Neuron (in vitro differentiated cells): ENCODE measurements around the gene JAZF1.

Experiments
- H2AFZ ChIP-seq: one replicate; pipeline ENCODE4 v1.6.1; 2013; ENCODE audit warnings: low read depth, mild to moderate bottlenecking, inconsistent platforms, low read length, moderate library complexity
- H3K27me3 ChIP-seq: one replicate; pipeline ENCODE4 v1.6.1; 2013; ENCODE audit warnings: low read length; ENCODE audit not compliant: insufficient read depth
- H3K36me3 ChIP-seq: one replicate; pipeline ENCODE4 v1.6.1; 2013; ENCODE audit warnings: low read length; ENCODE audit not compliant: insufficient read depth
- H3K4me1 ChIP-seq: one replicate; pipeline ENCODE4 v1.6.1; 2013; ENCODE audit warnings: low read length; ENCODE audit not compliant: insufficient read depth
- H3K4me3 ChIP-seq: 2 replicates; pipeline ENCODE4 v1.5.1; 2013; ENCODE audit warnings: mild to moderate bottlenecking, low read length, moderate library complexity
- H3K9me3 ChIP-seq: one replicate; pipeline ENCODE4 v1.6.1; 2013; ENCODE audit warnings: low read length

Gene JAZF1

GRCh38 chr7:28037220-28038010 lies 143.2 kb downstream of the JAZF1 start:
- Histone ChIP-seq H3K4me1 (no peaks in the 10 kb centered on the region), H3K36me3 (no peaks in the 10 kb centered on the region), H2AFZ (no peak overlapping the region), H3K4me3 (no peak overlapping the region), H3K27me3 (peaks cover 7% of the 10 kb centered on the region), H3K9me3 (no peaks in the 10 kb centered on the region)

DNA sequence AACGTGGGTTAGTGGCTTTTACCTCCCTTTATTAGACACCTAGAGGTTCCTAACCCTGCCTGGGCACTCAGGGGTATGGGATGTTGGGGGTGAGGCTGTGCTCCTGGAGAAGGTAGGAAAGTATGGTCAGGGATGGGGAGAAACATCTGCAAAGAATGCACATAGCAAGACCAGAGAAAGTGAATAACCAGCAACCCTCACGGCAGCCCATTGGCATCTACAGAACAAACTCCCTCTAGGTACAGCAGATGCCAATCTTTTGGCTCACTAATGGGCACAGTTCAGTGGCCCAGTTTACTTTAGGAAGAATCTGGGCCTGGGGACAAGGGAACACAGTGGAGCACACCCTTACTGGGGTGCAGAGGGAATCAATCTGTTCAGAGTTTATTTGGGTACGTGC lies 143.9 kb downstream of the JAZF1 start:
- no peak overlapping the region for H3K4me3 ChIP-seq
- H3K27me3 ChIP-seq: peaks cover 7% of the 10 kb centered on the region
- no peaks in the 10 kb centered on the region for H3K36me3 ChIP-seq
- no peaks in the 10 kb centered on the region for H3K9me3 ChIP-seq
- H3K4me1 ChIP-seq: no peaks in the 10 kb centered on the region
- H2AFZ ChIP-seq: no peak overlapping the region

DNA sequence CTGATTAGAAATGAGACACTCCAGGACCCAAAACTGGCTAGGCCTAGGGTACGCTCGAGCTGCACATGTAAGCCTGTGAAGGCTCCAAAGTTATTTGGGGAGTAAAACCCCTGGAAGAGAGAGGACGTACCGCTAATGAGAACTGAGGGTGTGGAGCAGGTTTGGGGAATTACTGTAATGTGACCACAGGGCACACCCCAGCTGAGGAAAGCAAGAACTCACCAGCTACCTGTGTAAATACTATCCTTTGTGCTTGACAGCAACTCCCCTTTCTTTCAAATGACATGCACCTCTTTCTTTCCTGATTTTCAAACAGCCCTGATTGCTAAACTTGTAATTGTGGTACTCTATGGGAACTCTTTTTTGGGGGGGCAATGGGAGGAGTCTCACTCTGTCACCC lies 147.2 kb downstream of the JAZF1 start:
- peaks cover 7% of the 10 kb centered on the region for H3K27me3 ChIP-seq
- H3K4me3 ChIP-seq: no peak overlapping the region
- no peaks in the 10 kb centered on the region for H3K9me3 ChIP-seq
- H2AFZ ChIP-seq: no peak overlapping the region
- no peaks in the 10 kb centered on the region for H3K36me3 ChIP-seq
- no peaks in the 10 kb centered on the region for H3K4me1 ChIP-seq

DNA sequence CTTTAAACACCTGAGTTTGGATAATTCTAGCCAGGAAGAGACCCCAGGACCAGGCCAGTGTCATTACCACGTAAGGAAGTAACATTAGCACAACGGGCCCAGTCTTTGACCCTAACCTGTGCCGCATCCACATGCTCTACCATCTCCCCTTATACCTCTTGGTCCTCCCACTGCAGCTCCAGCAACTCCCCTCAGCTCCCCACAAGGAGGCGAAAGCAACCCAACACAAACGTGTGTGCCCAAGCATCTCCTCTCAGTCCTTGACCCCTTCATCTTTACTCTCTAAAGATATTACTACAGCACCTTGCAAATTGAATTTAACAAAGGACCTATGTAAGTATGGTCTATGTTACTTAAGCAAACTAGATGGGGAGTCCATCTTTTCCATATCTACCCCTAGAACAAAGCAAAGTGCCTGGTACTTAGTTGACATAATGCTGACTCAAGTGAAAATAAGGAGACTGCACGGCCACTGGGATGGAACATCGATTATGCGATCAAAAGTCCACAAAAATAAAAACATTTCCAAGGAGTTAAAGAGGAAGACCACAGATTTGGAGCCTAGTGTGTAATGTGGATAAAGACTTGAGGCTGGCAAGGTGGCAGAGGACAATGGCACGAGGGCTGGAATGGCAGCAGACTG lies 147.7 kb downstream of the JAZF1 start:
- Histone ChIP-seq H3K27me3 (peaks cover 7% of the 10 kb centered on the region), H3K36me3 (no peaks in the 10 kb centered on the region), H3K4me1 (no peaks in the 10 kb centered on the region), H3K4me3 (no peak overlapping the region), H3K9me3 (no peaks in the 10 kb centered on the region), H2AFZ (no peak overlapping the region)

DNA sequence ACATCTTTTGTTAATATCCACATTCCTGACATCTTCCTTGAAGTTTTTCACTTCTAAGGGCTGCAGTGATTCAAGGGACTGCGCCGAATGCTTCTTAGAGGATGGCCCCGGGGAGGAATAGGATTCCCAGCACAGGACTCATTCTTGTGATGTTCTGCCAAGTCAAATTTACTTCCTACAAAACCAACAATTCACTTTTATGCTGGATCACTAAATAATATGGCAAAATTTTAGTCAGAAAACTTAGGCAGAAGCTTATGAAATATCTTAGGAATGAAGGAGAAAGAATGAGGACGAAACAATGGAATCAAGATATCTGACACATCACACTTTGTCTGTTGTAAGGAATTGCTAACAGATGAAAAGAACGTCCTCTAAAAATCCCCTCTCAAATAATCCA lies 151.5 kb downstream of the JAZF1 start:
- Histone ChIP-seq H3K27me3 (no peaks in the 10 kb centered on the region), H3K36me3 (no peaks in the 10 kb centered on the region), H2AFZ (no peak overlapping the region), H3K9me3 (no peaks in the 10 kb centered on the region), H3K4me1 (no peaks in the 10 kb centered on the region), H3K4me3 (no peak overlapping the region)

DNA sequence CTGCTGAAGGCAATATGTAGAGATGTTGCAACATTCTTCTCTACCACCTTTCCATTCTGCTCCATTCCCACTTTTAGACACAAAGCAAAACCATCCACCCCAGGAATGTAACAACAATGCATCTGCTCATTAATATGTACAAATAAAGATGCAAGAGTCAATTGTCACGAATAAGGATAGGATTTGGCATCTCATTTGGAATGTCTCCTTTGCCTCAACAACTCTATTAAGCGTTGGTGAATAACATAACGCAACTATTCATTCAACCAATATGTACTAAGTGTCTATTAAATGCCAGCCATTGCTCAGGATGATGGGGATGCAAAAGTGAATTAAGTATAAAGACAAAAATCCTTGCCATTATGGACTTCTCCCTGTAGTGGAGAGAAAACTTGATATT lies 152.1 kb downstream of the JAZF1 start:
- no peaks in the 10 kb centered on the region for H3K4me1 ChIP-seq
- no peaks in the 10 kb centered on the region for H3K27me3 ChIP-seq
- no peaks in the 10 kb centered on the region for H3K36me3 ChIP-seq
- no peak overlapping the region for H3K4me3 ChIP-seq
- H3K9me3 ChIP-seq: no peaks in the 10 kb centered on the region
- no peak overlapping the region for H2AFZ ChIP-seq

- no peak overlapping the region for H2AFZ ChIP-seq
- H3K9me3 ChIP-seq: no peaks in the 10 kb centered on the region
- H3K4me3 ChIP-seq: no peak overlapping the region
- H3K36me3 ChIP-seq: no peaks in the 10 kb centered on the region
- H3K4me1 ChIP-seq: no peaks in the 10 kb centered on the region
- H3K27me3 ChIP-seq: no peaks in the 10 kb centered on the region
These were observed 154.4 kb downstream of the JAZF1 start for GRCh38 chr7:28026237-28026636.

GRCh38 chr7:28024786-28025334 lies 155.7 kb downstream of the JAZF1 start:
- Histone ChIP-seq H3K27me3 (no peaks in the 10 kb centered on the region), H3K4me1 (no peaks in the 10 kb centered on the region), H3K4me3 (no peak overlapping the region), H3K36me3 (no peaks in the 10 kb centered on the region), H2AFZ (no peak overlapping the region), H3K9me3 (no peaks in the 10 kb centered on the region)

- Histone ChIP-seq H3K4me1 (no peaks in the 10 kb centered on the region), H3K27me3 (peaks cover 9% of the 10 kb centered on the region), H3K4me3 (no peak overlapping the region)
These were observed 160.2 kb downstream of the JAZF1 start for GRCh38 chr7:28020302-28020940.

DNA sequence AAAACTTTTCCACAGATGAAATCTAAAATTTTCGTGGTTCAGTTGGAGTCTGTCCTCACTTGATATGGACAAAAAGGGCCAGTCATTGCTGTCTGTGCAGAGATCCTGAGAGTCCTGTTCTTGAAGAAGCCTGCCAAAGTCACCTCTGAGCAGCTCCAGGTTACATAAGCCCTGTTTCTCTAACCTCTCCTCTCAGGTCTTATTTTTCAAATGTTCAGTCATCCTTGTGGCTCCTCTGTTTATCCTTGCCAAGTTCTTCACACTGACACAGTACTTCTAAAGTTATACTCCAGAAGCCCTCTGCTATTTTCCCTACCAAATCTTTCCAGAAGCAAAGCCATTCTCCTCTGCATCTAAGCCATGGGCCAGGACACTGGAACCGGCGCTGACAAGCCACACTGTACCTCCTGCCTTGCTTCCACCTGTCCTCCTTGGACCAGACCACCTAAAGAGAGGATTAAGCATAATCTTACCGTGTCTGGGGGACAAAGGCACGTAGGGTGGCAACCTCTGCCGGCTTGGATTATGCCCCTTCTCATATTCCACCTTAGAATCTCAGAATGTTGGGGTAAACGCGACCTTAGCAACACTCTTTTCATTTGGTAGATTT lies 161.6 kb downstream of the JAZF1 start:
- Histone ChIP-seq H3K36me3 (no peaks in the 10 kb centered on the region), H3K9me3 (no peaks in the 10 kb centered on the region), H3K4me1 (no peaks in the 10 kb centered on the region), H3K4me3 (no peak overlapping the region), H3K27me3 (peaks cover 12% of the 10 kb centered on the region), H2AFZ (no peak overlapping the region)

More at GRCh38 chr7:28020302-28020940, 160.2 kb downstream of the JAZF1 start:
- Histone ChIP-seq H3K9me3 (no peaks in the 10 kb centered on the region), H3K36me3 (no peaks in the 10 kb centered on the region), H2AFZ (no peak overlapping the region)

GRCh38 chr7:28018446-28018845 lies 162.1 kb downstream of the JAZF1 start:
- Histone ChIP-seq H3K4me3 (no peak overlapping the region), H3K27me3 (peaks cover 12% of the 10 kb centered on the region), H2AFZ (no peak overlapping the region), H3K9me3 (no peaks in the 10 kb centered on the region), H3K36me3 (no peaks in the 10 kb centered on the region), H3K4me1 (no peaks in the 10 kb centered on the region)

- Histone ChIP-seq H3K36me3 (no peaks in the 10 kb centered on the region), H3K4me1 (no peaks in the 10 kb centered on the region), H3K9me3 (no peaks in the 10 kb centered on the region), H3K27me3 (peaks cover 12% of the 10 kb centered on the region), H3K4me3 (no peak overlapping the region), H2AFZ (no peak overlapping the region)
These were observed 162.6 kb downstream of the JAZF1 start for GRCh38 chr7:28018020-28018419.

- no peaks in the 10 kb centered on the region for H3K36me3 ChIP-seq
- peaks cover 12% of the 10 kb centered on the region for H3K27me3 ChIP-seq
- H3K4me1 ChIP-seq: no peaks in the 10 kb centered on the region
- H3K4me3 ChIP-seq: no peak overlapping the region
- no peaks in the 10 kb centered on the region for H3K9me3 ChIP-seq
- no peak overlapping the region for H2AFZ ChIP-seq
These were observed 163.2 kb downstream of the JAZF1 start for GRCh38 chr7:28017372-28017771.
